K562 (cell line): ENCODE results near the gene ZNF23. TPM values are rescaled to one million over a fixed set of nuclear protein-coding genes. Genes with fewer than 3 reads are reported as not detected.
A peak's percentile ranks its signal among the peaks of the same experiment; 100 is the strongest.

ENCODE experiments used
- ARNT ChIP-seq, 2 experiments: fragments of 450-650 bp; IDR thresholded peaks; 2 replicates each; pipeline ENCODE4 v1.6.1; 2016; ENCODE audit warnings: mild to moderate bottlenecking in 1 of 2
- CAMTA2 ChIP-seq: fragments of 250-450 bp; sonication (Bioruptor Pico); conservative IDR thresholded peaks from 2 replicates; pipeline ENCODE4 v1.5.1; 2022
- CREM ChIP-seq: IDR thresholded peaks from 2 replicates; pipeline ENCODE4 v1.6.1; 2014; ENCODE audit warnings: antibody characterized with exemption, low read depth
- FOXA1 ChIP-seq: fragments of 450-650 bp; IDR thresholded peaks from 2 replicates; pipeline ENCODE4 v1.6.1; 2016; ENCODE audit warnings: mild to moderate bottlenecking, borderline replicate concordance
- FOXM1 ChIP-seq, 2 experiments: fragments of 450-650 bp in 1 of 2; sonication (generic) in 1 of 2; formaldehyde crosslinking in 1 of 2; IDR thresholded peaks; 2 replicates each; pipeline versions ENCODE4 v1.6.1 to v1.9.0; 2017 to 2022; ENCODE audit warnings: low read depth in 2 of 2, mild to moderate bottlenecking in 2 of 2, missing genetic modification reagents in 1 of 2, moderate library complexity in 1 of 2
- HDAC2 ChIP-seq: fragments of 450-650 bp; IDR thresholded peaks from 2 replicates; pipeline ENCODE4 v1.6.1; 2016; ENCODE audit warnings: mild to moderate bottlenecking
- KLF1 ChIP-seq: fragments of 450-650 bp; IDR thresholded peaks from 2 replicates; pipeline ENCODE4 v1.6.1; 2016; ENCODE audit warnings: missing genetic modification characterization, missing compliant biosample characterization
- LEF1 ChIP-seq: fragments of 450-650 bp; IDR thresholded peaks from 2 replicates; pipeline ENCODE4 v1.6.1; 2016; ENCODE audit warnings: mild to moderate bottlenecking
- MYBL2 ChIP-seq, 2 experiments: fragments of 450-650 bp in 1 of 2; sonication (generic) in 1 of 2; formaldehyde crosslinking in 1 of 2; IDR thresholded peaks; 2 replicates each; pipeline versions ENCODE4 v1.6.1 to v1.8.1; 2017 to 2022; ENCODE audit warnings: borderline replicate concordance in 1 of 2, inconsistent platforms in 1 of 2, low read depth in 1 of 2, mild to moderate bottlenecking in 1 of 2, missing genetic modification reagents in 1 of 2, moderate library complexity in 1 of 2
- NONO ChIP-seq, 2 experiments: fragments of 200-400 bp in 1 of 2; fragments of 450-650 bp in 1 of 2; formaldehyde crosslinking in 1 of 2; IDR thresholded peaks; 2 replicates each; pipeline ENCODE4 v1.6.1; 2017; ENCODE audit warnings: low read depth in 2 of 2, mild to moderate bottlenecking in 2 of 2, moderate library complexity in 2 of 2, low read length in 1 of 2
- RCOR1 ChIP-seq, 2 experiments: IDR thresholded peaks; 2 replicates each; pipeline ENCODE4 v1.6.1; 2012; ENCODE audit warnings: low read depth in 2 of 2, low read length in 2 of 2, borderline replicate concordance in 1 of 2, improper control_type of control experiment in 1 of 2
- SREBF2 ChIP-seq: sonication (generic); formaldehyde crosslinking; IDR thresholded peaks from 2 replicates; pipeline ENCODE4 v1.4.0; 2020; ENCODE audit warnings: mild to moderate bottlenecking, missing genetic modification reagents
- SRSF1 ChIP-seq: fragments of 200-400 bp; formaldehyde crosslinking; IDR thresholded peaks from 2 replicates; pipeline ENCODE4 v1.6.1; 2017; ENCODE audit warnings: mild to moderate bottlenecking, low read depth, low read length, moderate library complexity
- TAF9B ChIP-seq: fragments of 450-650 bp; IDR thresholded peaks from 2 replicates; pipeline ENCODE4 v1.6.1; 2018; ENCODE audit warnings: mild to moderate bottlenecking; ENCODE audit not compliant: partially characterized antibody
- ZBTB8A ChIP-seq: fragments of 450-650 bp; IDR thresholded peaks from 2 replicates; pipeline ENCODE4 v1.6.1; 2018; ENCODE audit warnings: mild to moderate bottlenecking, moderate library complexity; ENCODE audit not compliant: partially characterized antibody
- ZKSCAN1 ChIP-seq: fragments of 150-350 bp; IDR thresholded peaks from 2 replicates; pipeline ENCODE4 v1.6.1; 2016; ENCODE audit warnings: low read depth, low read length
- ZNF197 ChIP-seq: fragments of 200-800 bp; sonication (Bioruptor generic); IDR thresholded peaks from 2 replicates; pipeline ENCODE4 v1.6.1; 2016; ENCODE audit warnings: low read depth, missing genetic modification characterization, missing compliant biosample characterization
- ZNF41 ChIP-seq: fragments of 250-450 bp; sonication (Bioruptor Pico); conservative IDR thresholded peaks from 2 replicates; pipeline ENCODE4 v1.4.0; 2020; ENCODE audit warnings: mild to moderate bottlenecking
- ZNF644 ChIP-seq: fragments of 200-800 bp; sonication (Bioruptor generic); IDR thresholded peaks from 2 replicates; pipeline ENCODE4 v1.6.1; 2016; ENCODE audit warnings: low read depth, missing genetic modification characterization, missing compliant biosample characterization
- ZNF77 ChIP-seq: fragments of 250-450 bp; sonication (Bioruptor Pico); IDR thresholded peaks from 2 replicates; pipeline ENCODE4 v1.5.0; 2020
- ZNF778 ChIP-seq: fragments of 450-650 bp; formaldehyde crosslinking; IDR thresholded peaks from 2 replicates; pipeline ENCODE4 v1.4.0; 2020; ENCODE audit warnings: mild to moderate bottlenecking, moderate library complexity
- polyA plus RNA-seq, 8 experiments: library from polyadenylated mRNA; depleted of rRNA in 4 of 8; stranded (reverse) in 5 of 8; unstranded in 3 of 8; fragments of >200 nt; fragmentation: Nextera tagmentation in 2 of 8; fragmentation: Illumina TruSeq in 1 of 8; extraction: Ambion mirVana in 2 of 8; extraction: Trizol in 1 of 8; gene quantifications; 2 replicates each; pipeline versions ENCODE4 v1.2.1 to v1.2.3, GENCODE V29; 2011 to 2014; ENCODE audit warnings: inconsistent platforms in 1 of 8, missing spikeins in 1 of 8
- total RNA-seq, 7 experiments: library from RNA; depleted of rRNA in 6 of 7; stranded (reverse); fragments of >200 nt in 6 of 7; fragmentation: Illumina TruSeq in 2 of 7; extraction: Trizol in 2 of 7; gene quantifications; 2 replicates each; pipeline versions ENCODE4 v1.2.1 to v1.2.3, GENCODE V29; 2011 to 2021; ENCODE audit warnings: low replicate concordance in 1 of 7
- TF ChIP-seq, protein P1 (sequence below): fragments of 450-650 bp; formaldehyde crosslinking; IDR thresholded peaks from 2 replicates; pipeline ENCODE4 v1.4.0; 2022; ENCODE audit warnings: mild to moderate bottlenecking, moderate library complexity
- TF ChIP-seq, protein P2 (sequence below), 2 experiments: IDR thresholded peaks in 1 of 2; conservative IDR thresholded peaks in 1 of 2; 2 replicates each; pipeline ENCODE4 v1.6.1; 2016; ENCODE audit warnings: low read depth in 2 of 2, mild to moderate bottlenecking in 1 of 2, missing compliant biosample characterization in 1 of 2, missing genetic modification characterization in 1 of 2, moderate library complexity in 1 of 2
- TF ChIP-seq, protein P3 (sequence below): fragments of 450-650 bp; formaldehyde crosslinking; IDR thresholded peaks from 2 replicates; pipeline ENCODE4 v1.4.0; 2022; ENCODE audit warnings: missing genetic modification characterization

The ZNF23 gene
- total and polyA plus RNA-seq, 9 of the 15 experiments (the other 6 are each of a cell fraction or from before 2014, with no cell fraction given): 4.7 to 13.4 (median 11.2) TPM

DNA sequence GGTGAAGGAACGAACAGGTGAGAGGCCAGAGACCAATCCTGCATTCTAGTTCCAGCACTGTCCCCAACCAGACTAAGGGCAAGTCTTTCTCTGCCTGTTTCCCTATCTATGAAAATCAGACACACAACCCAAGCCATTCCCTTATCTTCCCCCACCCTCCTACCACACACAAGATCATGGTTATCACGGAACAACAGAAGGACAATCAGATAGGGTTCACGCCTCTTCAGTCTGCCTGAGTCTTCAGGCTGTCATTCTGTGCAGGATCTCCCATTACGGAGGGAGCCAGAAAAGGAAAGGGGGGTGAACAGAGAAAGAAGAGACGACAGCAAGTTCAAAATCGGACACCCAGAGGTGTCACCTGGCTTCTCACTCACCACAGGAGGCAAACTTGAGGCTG, 31.3 kb downstream of the ZNF23 start (continued):
- peak; percentile 59 to 94; a peak in 3 of 4 replicates for TF ChIP-seq RCOR1 (IDR thresholded peaks at IDR 0.05; ENCODE audit: borderline replicate concordance in 1 of 2, low read depth in 2 of 2, low read length in 2 of 2)
- TF ChIP-seq, protein P1, sequence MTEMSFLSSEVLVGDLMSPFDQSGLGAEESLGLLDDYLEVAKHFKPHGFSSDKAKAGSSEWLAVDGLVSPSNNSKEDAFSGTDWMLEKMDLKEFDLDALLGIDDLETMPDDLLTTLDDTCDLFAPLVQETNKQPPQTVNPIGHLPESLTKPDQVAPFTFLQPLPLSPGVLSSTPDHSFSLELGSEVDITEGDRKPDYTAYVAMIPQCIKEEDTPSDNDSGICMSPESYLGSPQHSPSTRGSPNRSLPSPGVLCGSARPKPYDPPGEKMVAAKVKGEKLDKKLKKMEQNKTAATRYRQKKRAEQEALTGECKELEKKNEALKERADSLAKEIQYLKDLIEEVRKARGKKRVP (CRISPR knock-in tag): peak; percentile 47; the same call in 1 of the 2 replicates
- TF ChIP-seq FOXA1: no peak
- TF ChIP-seq LEF1: peak; percentile 72
- no peak for TF ChIP-seq ZBTB8A
- no peak for TF ChIP-seq ZNF77 (CRISPR knock-in tag)
- TF ChIP-seq KLF1 (tag): no peak
- TF ChIP-seq ZKSCAN1: no peak
- TF ChIP-seq FOXM1 (IDR thresholded peaks at IDR 0.05; ENCODE audit: low read depth): peak; percentile 94
- TF ChIP-seq FOXM1 (CRISPR knock-in tag; IDR thresholded peaks at IDR 0.05; ENCODE audit: low read depth): no peak
- TF ChIP-seq ZNF778 (CRISPR knock-in tag): no peak
- TF ChIP-seq CREM: peak; percentile 49; the same call in 1 of the 2 replicates
- no peak for TF ChIP-seq SRSF1
- TF ChIP-seq ZNF644: peak; percentile 89
- TF ChIP-seq, protein P2, sequence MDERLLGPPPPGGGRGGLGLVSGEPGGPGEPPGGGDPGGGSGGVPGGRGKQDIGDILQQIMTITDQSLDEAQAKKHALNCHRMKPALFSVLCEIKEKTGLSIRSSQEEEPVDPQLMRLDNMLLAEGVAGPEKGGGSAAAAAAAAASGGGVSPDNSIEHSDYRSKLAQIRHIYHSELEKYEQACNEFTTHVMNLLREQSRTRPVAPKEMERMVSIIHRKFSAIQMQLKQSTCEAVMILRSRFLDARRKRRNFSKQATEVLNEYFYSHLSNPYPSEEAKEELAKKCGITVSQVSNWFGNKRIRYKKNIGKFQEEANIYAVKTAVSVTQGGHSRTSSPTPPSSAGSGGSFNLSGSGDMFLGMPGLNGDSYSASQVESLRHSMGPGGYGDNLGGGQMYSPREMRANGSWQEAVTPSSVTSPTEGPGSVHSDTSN (CRISPR knock-in tag; IDR thresholded peaks at IDR 0.05; ENCODE audit: low read depth): no peak
- TF ChIP-seq, protein P2 (tag; conservative IDR thresholded peaks at IDR 0.05; ENCODE audit: low read depth): no peak; the same call in 1 of the 2 replicates
- TF ChIP-seq, protein P3, sequence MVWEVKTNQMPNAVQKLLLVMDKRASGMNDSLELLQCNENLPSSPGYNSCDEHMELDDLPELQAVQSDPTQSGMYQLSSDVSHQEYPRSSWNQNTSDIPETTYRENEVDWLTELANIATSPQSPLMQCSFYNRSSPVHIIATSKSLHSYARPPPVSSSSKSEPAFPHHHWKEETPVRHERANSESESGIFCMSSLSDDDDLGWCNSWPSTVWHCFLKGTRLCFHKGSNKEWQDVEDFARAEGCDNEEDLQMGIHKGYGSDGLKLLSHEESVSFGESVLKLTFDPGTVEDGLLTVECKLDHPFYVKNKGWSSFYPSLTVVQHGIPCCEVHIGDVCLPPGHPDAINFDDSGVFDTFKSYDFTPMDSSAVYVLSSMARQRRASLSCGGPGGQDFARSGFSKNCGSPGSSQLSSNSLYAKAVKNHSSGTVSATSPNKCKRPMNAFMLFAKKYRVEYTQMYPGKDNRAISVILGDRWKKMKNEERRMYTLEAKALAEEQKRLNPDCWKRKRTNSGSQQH: no peak
- TF ChIP-seq SREBF2 (CRISPR knock-in tag): no peak
- TF ChIP-seq ZNF197: peak; percentile 79; the same call in 1 of the 2 replicates
- no peak for TF ChIP-seq TAF9B
- TF ChIP-seq MYBL2 (IDR thresholded peaks at IDR 0.05; ENCODE audit: low read depth): no peak
- TF ChIP-seq MYBL2 (CRISPR knock-in tag; IDR thresholded peaks at IDR 0.05; ENCODE audit: borderline replicate concordance): no peak
- no peak for TF ChIP-seq CAMTA2 (CRISPR knock-in tag)
- TF ChIP-seq ARNT (IDR thresholded peaks at IDR 0.05): peak in 1 of 2 experiments; percentile 44; a peak in 1 of 4 replicates
- TF ChIP-seq NONO (IDR thresholded peaks at IDR 0.05; ENCODE audit: low read depth in 2 of 2, low read length in 1 of 2): no peak
- TF ChIP-seq ZNF41: no peak; the same call in 1 of the 2 replicates
- no peak; the same call in 1 of the 2 replicates for TF ChIP-seq HDAC2
